ENCODE data around the gene NVL. TPM values are rescaled to one million over a fixed set of nuclear protein-coding genes. Genes with fewer than 3 reads are reported as not detected.
"Not testable (repeated sequence)": the region's sequence is repeated elsewhere in the genome, so short reads cannot be mapped to it uniquely, and the experiment has no call there.

Gene NVL
- total and polyA plus RNA-seq, 10 donors, result 23.3 to 61.9 (median 35.0) TPM

- intact Hi-C loops (cut with DNase I; ENCODE audit: low total_unique reads), result no loop called here
- WGBS, 5 donors, result 69 to 84% (median 77%) methylated on average over 5 of the region's 5 CpGs
- TF ChIP-seq POLR2AphosphoS5 (IDR thresholded peaks at IDR 0.05) (no peak), CTCF (IDR thresholded peaks at IDR 0.05 in 8 of 11, conservative IDR thresholded peaks at IDR 0.05 in 3 of 11) (no peak), POLR2A (IDR thresholded peaks at IDR 0.05) (no peak)
These were observed 24.3 kb upstream of the NVL start for GRCh38 chr1:224353975-224354925.

GRCh38 chr1:224352436-224353085 is 22.6 kb upstream of the NVL start:
- H3K9me3 ChIP-seq; intact Hi-C loops (cut with DNase I; ENCODE audit: low total_unique reads); H3K36me3 ChIP-seq; DNase-seq; H3K4me3 ChIP-seq; H3K27ac ChIP-seq; H3K27me3 ChIP-seq (replicated peaks in 1 of 7): not testable (repeated sequence)
- peaks cover 2 to 11% (median 5%) of the 10 kb centered on the region in 6 donors for H3K4me1 ChIP-seq
- WGBS, 5 donors, result 94 to 96% (median 94%) methylated on average over 26 to 49 of the region's 49 CpGs

More at GRCh38 chr1:224353975-224354925, 24.3 kb upstream of the NVL start:
- Histone ChIP-seq H3K4me3 (no peak overlapping the region), H3K4me1 (peaks cover 10 to 27% (median 22%) of the 10 kb centered on the region in 6 donors), H3K36me3 (no peaks in the 10 kb centered on the region), H3K27ac (no peak overlapping the region), H3K9me3 (no peaks in the 10 kb centered on the region), H3K27me3 (replicated peaks in 1 of 7) (no peaks in the 10 kb centered on the region)
- no peak for DNase-seq

- H3K9me3 ChIP-seq; H3K27ac ChIP-seq; H3K4me3 ChIP-seq; H3K36me3 ChIP-seq; H3K4me1 ChIP-seq; H3K27me3 ChIP-seq (replicated peaks in 1 of 7); intact Hi-C loops (cut with DNase I; ENCODE audit: low total_unique reads); DNase-seq: not testable (repeated sequence)
- 89 to 97% (median 94%) methylated on average over 15 to 30 of the region's 30 CpGs for WGBS, 5 donors
These were observed 19.7 kb upstream of the NVL start for GRCh38 chr1:224349716-224350115.

- H3K9me3 ChIP-seq, result peaks cover 0 to 22% (median 20%) of the 10 kb centered on the region in 8 donors
- H3K27me3 ChIP-seq (replicated peaks in 1 of 7), result peaks cover 0 to 6% (median 0%) of the 10 kb centered on the region in 7 donors
- H3K27ac ChIP-seq, result no peak overlapping the region
- no peaks in the 10 kb centered on the region for H3K36me3 ChIP-seq
- H3K4me1 ChIP-seq, result no peaks in the 10 kb centered on the region
- WGBS, 5 donors, result 72 to 80% (median 76%) methylated on average over 2 of the region's 2 CpGs
- no peak for DNase-seq
- no peak overlapping the region for H3K4me3 ChIP-seq
- intact Hi-C loops (cut with DNase I; ENCODE audit: low total_unique reads), result no loop called here
- no peak for TF ChIP-seq POLR2AphosphoS5 (IDR thresholded peaks at IDR 0.05)
- no peak for TF ChIP-seq POLR2A (IDR thresholded peaks at IDR 0.05)
- TF ChIP-seq CTCF (IDR thresholded peaks at IDR 0.05 in 8 of 11, conservative IDR thresholded peaks at IDR 0.05 in 3 of 11), result no peak
These were observed 18.2 kb upstream of the NVL start for GRCh38 chr1:224348137-224348536.

GRCh38 chr1:224343679-224344078 is 13.7 kb upstream of the NVL start:
- no peak overlapping the region for H3K4me3 ChIP-seq
- TF ChIP-seq POLR2AphosphoS5 (IDR thresholded peaks at IDR 0.05) (no peak), CTCF (IDR thresholded peaks at IDR 0.05 in 8 of 11, conservative IDR thresholded peaks at IDR 0.05 in 3 of 11) (no peak), POLR2A (IDR thresholded peaks at IDR 0.05) (no peak)
- intact Hi-C loops (cut with DNase I; ENCODE audit: low total_unique reads), result no loop called here

More at GRCh38 chr1:224343679-224344078, 13.7 kb upstream of the NVL start:
- WGBS, 5 donors, result 41 to 63% (median 42%) methylated on average over 3 of the region's 3 CpGs
- Histone ChIP-seq H3K36me3 (no peaks in the 10 kb centered on the region), H3K9me3 (peaks cover 0 to 29% (median 25%) of the 10 kb centered on the region in 8 donors), H3K27me3 (replicated peaks in 1 of 7) (peaks cover 0 to 11% (median 0%) of the 10 kb centered on the region in 7 donors), H3K27ac (no peak overlapping the region), H3K4me1 (peaks cover 0 to 11% (median 6%) of the 10 kb centered on the region in 6 donors)
- DNase-seq, result no peak
